Bronchial epithelial cell (primary cell): ENCODE data around the gene LRRC3C. TPM values are rescaled to one million over a fixed set of nuclear protein-coding genes. Genes with fewer than 3 reads are reported as not detected.
A peak's percentile ranks its signal among the peaks of the same experiment; 100 is the strongest.
"Not testable (repeated sequence)": the region's sequence is repeated elsewhere in the genome, so short reads cannot be mapped to it uniquely, and the experiment has no call there.

ENCODE experiments used
- DNase-seq: peaks from one replicate; pipeline ENCODE4 v3.0.0-alpha.2; 2010; ENCODE audit warnings: low read depth
- FAIRE-seq: peaks from 2 replicates; lab custom pipeline; 2011; peaks lifted over from hg19 to GRCh38; lab: Jason Lieb, UNC
- H3K27me3 ChIP-seq: 2 replicates; pipeline ENCODE4 v1.5.1; 2011; ENCODE audit warnings: low read length; ENCODE audit not compliant: control insufficient read depth, insufficient read depth
- H3K36me3 ChIP-seq: 2 replicates; pipeline ENCODE4 v1.5.1; 2011; ENCODE audit warnings: low read length; ENCODE audit not compliant: control insufficient read depth, insufficient read depth
- H3K4me3 ChIP-seq: 2 replicates; pipeline ENCODE4 v1.5.1; 2011; ENCODE audit warnings: mild to moderate bottlenecking, low read depth, low read length, control low read depth
- CTCF ChIP-seq: IDR thresholded peaks from 2 replicates; pipeline ENCODE4 v1.5.1; 2011; ENCODE audit warnings: mild to moderate bottlenecking, moderate library complexity, low read length, control low read depth, inconsistent platforms; ENCODE audit not compliant: insufficient read depth, severe bottlenecking
- total RNA-seq: library from RNA; depleted of rRNA; stranded (reverse); fragments of >200 nt; gene quantifications from 2 replicates; pipeline ENCODE4 v1.2.1, GENCODE V29; 2014

LRRC3C gene
- total RNA-seq = not detected in 2 replicates

GRCh38 chr17:39927101-39927928 lies at the start of gene LRRC3C, which contains the start of gene ORMDL3:
TSS of gene LRRC3C (plus strand) at chr17:39927732. CDS start at chr17:39941524, 13,792 bp downstream.
TSS of gene ORMDL3 (minus strand) at chr17:39927601. CDS start at chr17:39924203, 3,398 bp downstream.
- Histone ChIP-seq H3K4me3 (peak within 1 kb of the TSS; percentile 94), H3K27me3 (no peaks in the 10 kb centered on the region), H3K36me3 (peaks cover 15% of the 10 kb centered on the region)
- peak; percentile 73 for DNase-seq
- FAIRE-seq = peak; percentile 13
- no peak for TF ChIP-seq CTCF

- H3K4me3 ChIP-seq, FAIRE-seq, DNase-seq, H3K27me3 ChIP-seq, H3K36me3 ChIP-seq: not testable (repeated sequence)
These were observed 41.4 kb upstream of the LRRC3C start for GRCh38 chr17:39886102-39886501.

- DNase-seq = no peak
- Histone ChIP-seq H3K27me3 (no peaks in the 10 kb centered on the region), H3K4me3 (no peak overlapping the region), H3K36me3 (no peaks in the 10 kb centered on the region)
- TF ChIP-seq CTCF = no peak
- no peak for FAIRE-seq
These were observed 40.5 kb upstream of the LRRC3C start for GRCh38 chr17:39887078-39887477.

- no peak for TF ChIP-seq CTCF
- Histone ChIP-seq H3K4me3 (no peak overlapping the region), H3K36me3 (no peaks in the 10 kb centered on the region), H3K27me3 (peaks cover 3% of the 10 kb centered on the region)
- DNase-seq (no peak), FAIRE-seq (no peak)
These were observed 38.3 kb upstream of the LRRC3C start for GRCh38 chr17:39889200-39889599.

GRCh38 chr17:39894681-39895376 lies 32.7 kb upstream of the LRRC3C start:
- DNase-seq (no peak), FAIRE-seq (no peak)
- TF ChIP-seq CTCF = no peak
- Histone ChIP-seq H3K27me3 (peaks cover 5% of the 10 kb centered on the region), H3K4me3 (no peak overlapping the region), H3K36me3 (no peaks in the 10 kb centered on the region)

- no peak for TF ChIP-seq CTCF
These were observed 29.4 kb upstream of the LRRC3C start for GRCh38 chr17:39898088-39898487.

More at GRCh38 chr17:39898088-39898487, 29.4 kb upstream of the LRRC3C start:
- Histone ChIP-seq H3K4me3 (no peak overlapping the region), H3K27me3 (peaks cover 2% of the 10 kb centered on the region), H3K36me3 (no peaks in the 10 kb centered on the region)
- FAIRE-seq (no peak), DNase-seq (no peak)
